A673 (cell line): ENCODE measurements around the gene HAND1. TPM values are rescaled to one million over a fixed set of nuclear protein-coding genes. Genes with fewer than 3 reads are reported as not detected.

ENCODE experiments used
- BruUV-seq: library from RNA; stranded (reverse); fragments of 400-500 nt; replicated peaks from 2 replicates; lab custom pipeline; 2021; lab: Mats Ljungman, UMichigan
- CTCF ChIA-PET: fragments of 300-600 bp; sonication (Branson Sonifier 250); formaldehyde crosslinking; loops from one replicate; lab custom pipeline; 2022; ENCODE audit warnings: antibody characterized with exemption; lab: Charles Lee
- POLR2A ChIA-PET: fragments of 300-600 bp; sonication (Branson Sonifier 250); formaldehyde crosslinking; loops from one replicate; lab custom pipeline; 2022; ENCODE audit warnings: antibody characterized with exemption; ENCODE audit not compliant: low non-redundant PET; lab: Charles Lee
- DNase-seq: peaks from one replicate; pipeline ENCODE4 v3.0.0-alpha.2; 2015; ENCODE audit warnings: low spot score
- H3K27ac ChIP-seq: fragments of 200-600 bp; sonication (generic); 2 replicates; pipeline ENCODE4 v1.5.1; 2016; ENCODE audit warnings: mixed run types, low read depth, mild to moderate bottlenecking, mixed read lengths, antibody characterized with exemption, low read length; ENCODE audit not compliant: poor library complexity, severe bottlenecking
- H3K27me3 ChIP-seq: fragments of 200-600 bp; sonication (generic); replicated peaks from 2 replicates; pipeline ENCODE4 v1.6.1; 2017; ENCODE audit warnings: mixed run types, low read depth, mild to moderate bottlenecking, mixed read lengths, antibody characterized with exemption, low read length; ENCODE audit not compliant: insufficient read depth, poor library complexity
- H3K36me3 ChIP-seq: fragments of 200-600 bp; sonication (generic); 2 replicates; pipeline ENCODE4 v1.6.1; 2016; ENCODE audit warnings: mixed run types, mild to moderate bottlenecking, mixed read lengths, antibody characterized with exemption, low read length; ENCODE audit not compliant: insufficient read depth, poor library complexity, severe bottlenecking
- H3K4me1 ChIP-seq: fragments of 200-600 bp; sonication (generic); 2 replicates; pipeline ENCODE4 v1.6.1; 2017; ENCODE audit warnings: mixed run types, mild to moderate bottlenecking, mixed read lengths, antibody characterized with exemption, low read length; ENCODE audit not compliant: insufficient read depth, poor library complexity, severe bottlenecking
- H3K4me3 ChIP-seq: fragments of 200-600 bp; sonication (generic); 2 replicates; pipeline ENCODE4 v1.5.1; 2016; ENCODE audit warnings: low read depth, mixed run types, mild to moderate bottlenecking, mixed read lengths, low read length; ENCODE audit not compliant: poor library complexity, severe bottlenecking
- H3K9me3 ChIP-seq: fragments of 200-600 bp; sonication (generic); 2 replicates; pipeline ENCODE4 v1.6.1; 2016; ENCODE audit warnings: mixed run types, low read depth, mild to moderate bottlenecking, mixed read lengths, antibody characterized with exemption, low read length; ENCODE audit not compliant: poor library complexity, severe bottlenecking
- CTCF ChIP-seq: fragments of 300-800, 200-600 bp; sonication (generic); conservative IDR thresholded peaks from 2 replicates; pipeline ENCODE4 v1.5.1; 2017; ENCODE audit warnings: low read depth, mild to moderate bottlenecking, antibody characterized with exemption, low read length, moderate library complexity, mixed read lengths
- EZH2 ChIP-seq: fragments of 200-600 bp; sonication (generic); IDR thresholded peaks from 2 replicates; pipeline ENCODE4 v1.6.1; 2017; ENCODE audit warnings: borderline replicate concordance, low read depth, mild to moderate bottlenecking, mixed read lengths, antibody characterized with exemption, low read length; ENCODE audit not compliant: poor library complexity, severe bottlenecking
- intact Hi-C: fragments of 100-400 bp; cut with micrococcal nuclease; formaldehyde crosslinking; loops from one replicate; pipeline ENCODE4 v1.10.0; 2022; ENCODE audit not compliant: unreplicated experiment
- total RNA-seq: library from RNA; stranded (reverse); gene quantifications from 2 replicates; pipeline ENCODE4 v1.2.3, GENCODE V29; 2021

HAND1 gene
- total RNA-seq, 1 experiment from 2014 or later: not detected

GRCh38 chr5:154465169-154465568 lies 12.9 kb downstream of the HAND1 start:
- no peak for TF ChIP-seq CTCF
- TF ChIP-seq EZH2: no peak
- ChIA-PET CTCF (no interaction called here), POLR2A (no interaction called here)
- intact Hi-C loops: no loop called here
- H3K27ac ChIP-seq: no peak overlapping the region
- H3K36me3 ChIP-seq: no peaks in the 10 kb centered on the region
- BruUV-seq: no TSS peak
- no peak overlapping the region for H3K4me3 ChIP-seq
- peaks cover 4% of the 10 kb centered on the region for H3K27me3 ChIP-seq
- DNase-seq: no peak
- no peaks in the 10 kb centered on the region for H3K4me1 ChIP-seq
- H3K9me3 ChIP-seq: no peaks in the 10 kb centered on the region

GRCh38 chr5:154464438-154464837 lies 13.6 kb downstream of the HAND1 start:
- Histone ChIP-seq H3K27ac (no peak overlapping the region), H3K4me1 (no peaks in the 10 kb centered on the region), H3K36me3 (no peaks in the 10 kb centered on the region), H3K9me3 (no peaks in the 10 kb centered on the region), H3K27me3 (no peaks in the 10 kb centered on the region), H3K4me3 (no peak overlapping the region)
- DNase-seq: no peak
- intact Hi-C loops: no loop called here
- ChIA-PET POLR2A (no interaction called here), CTCF (no interaction called here)
- no TSS peak for BruUV-seq
- TF ChIP-seq CTCF (no peak), EZH2 (no peak)

- Histone ChIP-seq H3K9me3 (no peaks in the 10 kb centered on the region), H3K4me1 (no peaks in the 10 kb centered on the region), H3K27ac (no peak overlapping the region), H3K4me3 (no peak overlapping the region), H3K27me3 (no peaks in the 10 kb centered on the region), H3K36me3 (peaks cover 4% of the 10 kb centered on the region)
- ChIA-PET CTCF (interaction anchor here (0.5 to 0.7 kb wide), 2 partner anchors 389 to 511 kb away, joined by 3 to 4 read pairs; no protein-coding TSS in a partner anchor), POLR2A (no interaction called here)
- DNase-seq: peak; percentile 56
- TF ChIP-seq CTCF (peak; percentile 20; the same call in 1 of the 2 replicates), EZH2 (no peak)
- intact Hi-C loops: no loop called here
- no TSS peak for BruUV-seq
These were observed 16.5 kb downstream of the HAND1 start for GRCh38 chr5:154461531-154461930.
